ENCODE data around the gene PDCD2L.
A peak's percentile ranks its signal among the peaks of the same experiment; 100 is the strongest.
"Not testable (repeated sequence)": the region's sequence is repeated elsewhere in the genome, so short reads cannot be mapped to it uniquely, and the experiment has no call there.

The PDCD2L gene

DNA sequence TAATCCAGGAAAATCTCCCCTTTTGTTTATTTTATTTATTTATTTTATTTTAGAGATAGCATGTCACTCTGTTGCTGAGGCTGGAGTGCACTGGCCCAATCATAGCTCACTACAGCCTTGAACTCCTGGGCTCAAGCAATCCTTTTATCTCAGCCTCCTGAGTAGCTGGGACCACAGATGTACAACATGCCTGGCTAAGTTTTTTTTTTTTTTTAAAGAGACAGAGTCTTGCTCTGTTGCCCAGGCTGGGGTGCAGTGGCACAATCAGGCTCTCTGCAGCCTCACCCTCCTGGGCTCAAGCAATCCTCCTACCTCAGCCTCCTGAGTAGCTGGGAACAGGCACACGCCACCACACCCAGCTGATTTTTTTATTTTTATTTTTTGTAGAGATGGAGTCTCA is 6.3 kb upstream of the PDCD2L start:
- Histone ChIP-seq H3K79me2 (no peaks in the 10 kb centered on the region), H3K9ac (no peak overlapping the region), H3K4me1 (peaks cover 4% of the 10 kb centered on the region), H3K27ac (no peak overlapping the region), H3K4me2 (ENCODE audit: low read length) (no peak overlapping the region), H3K27me3 (ENCODE audit: control insufficient read depth, insufficient read depth, low read length) (no peaks in the 10 kb centered on the region), H3K36me3 (ENCODE audit: control insufficient read depth, insufficient read depth, low read length) (no peaks in the 10 kb centered on the region), H2AFZ (no peak overlapping the region), H3K4me3 (ENCODE audit: low read depth, low read length) (no peak overlapping the region), H3K9me3 (ENCODE audit: control insufficient read depth, low read length) (no peaks in the 10 kb centered on the region)
- TF ChIP-seq, protein P1, sequence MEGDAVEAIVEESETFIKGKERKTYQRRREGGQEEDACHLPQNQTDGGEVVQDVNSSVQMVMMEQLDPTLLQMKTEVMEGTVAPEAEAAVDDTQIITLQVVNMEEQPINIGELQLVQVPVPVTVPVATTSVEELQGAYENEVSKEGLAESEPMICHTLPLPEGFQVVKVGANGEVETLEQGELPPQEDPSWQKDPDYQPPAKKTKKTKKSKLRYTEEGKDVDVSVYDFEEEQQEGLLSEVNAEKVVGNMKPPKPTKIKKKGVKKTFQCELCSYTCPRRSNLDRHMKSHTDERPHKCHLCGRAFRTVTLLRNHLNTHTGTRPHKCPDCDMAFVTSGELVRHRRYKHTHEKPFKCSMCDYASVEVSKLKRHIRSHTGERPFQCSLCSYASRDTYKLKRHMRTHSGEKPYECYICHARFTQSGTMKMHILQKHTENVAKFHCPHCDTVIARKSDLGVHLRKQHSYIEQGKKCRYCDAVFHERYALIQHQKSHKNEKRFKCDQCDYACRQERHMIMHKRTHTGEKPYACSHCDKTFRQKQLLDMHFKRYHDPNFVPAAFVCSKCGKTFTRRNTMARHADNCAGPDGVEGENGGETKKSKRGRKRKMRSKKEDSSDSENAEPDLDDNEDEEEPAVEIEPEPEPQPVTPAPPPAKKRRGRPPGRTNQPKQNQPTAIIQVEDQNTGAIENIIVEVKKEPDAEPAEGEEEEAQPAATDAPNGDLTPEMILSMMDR (IDR thresholded peaks at IDR 0.05) = no peak

DNA sequence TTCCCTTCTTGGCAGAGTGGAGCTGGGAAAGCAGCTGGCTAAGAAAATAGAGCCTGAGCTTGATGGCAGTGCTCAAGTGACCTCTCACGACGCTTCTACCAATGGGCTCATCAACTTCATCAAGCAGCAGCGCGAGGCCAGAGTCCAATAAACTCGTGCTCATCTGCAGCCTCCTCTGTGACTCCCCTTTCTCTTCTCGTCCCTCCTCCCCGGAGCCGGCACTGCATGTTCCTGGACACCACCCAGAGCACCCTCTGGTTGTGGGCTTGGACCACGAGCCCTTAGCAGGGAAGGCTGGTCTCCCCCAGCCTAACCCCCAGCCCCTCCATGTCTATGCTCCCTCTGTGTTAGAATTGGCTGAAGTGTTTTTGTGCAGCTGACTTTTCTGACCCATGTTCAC is 4.3 kb upstream of the PDCD2L start:
- TF ChIP-seq, protein P1 (IDR thresholded peaks at IDR 0.05) = no peak
- peaks cover 4% of the 10 kb centered on the region for H3K4me1 ChIP-seq
- no peaks in the 10 kb centered on the region for H3K9me3 ChIP-seq (ENCODE audit: control insufficient read depth, low read length)
- H3K79me2 ChIP-seq = no peaks in the 10 kb centered on the region
- no peak overlapping the region for H3K4me3 ChIP-seq (ENCODE audit: low read depth, low read length)
- H3K9ac ChIP-seq = no peak overlapping the region
- no peaks in the 10 kb centered on the region for H3K27me3 ChIP-seq (ENCODE audit: control insufficient read depth, insufficient read depth, low read length)
- peak overlapping the region; percentile 16 for H3K27ac ChIP-seq
- no peak overlapping the region for H3K4me2 ChIP-seq (ENCODE audit: low read length)
- no peak overlapping the region for H2AFZ ChIP-seq
- no peaks in the 10 kb centered on the region for H3K36me3 ChIP-seq (ENCODE audit: control insufficient read depth, insufficient read depth, low read length)

DNA sequence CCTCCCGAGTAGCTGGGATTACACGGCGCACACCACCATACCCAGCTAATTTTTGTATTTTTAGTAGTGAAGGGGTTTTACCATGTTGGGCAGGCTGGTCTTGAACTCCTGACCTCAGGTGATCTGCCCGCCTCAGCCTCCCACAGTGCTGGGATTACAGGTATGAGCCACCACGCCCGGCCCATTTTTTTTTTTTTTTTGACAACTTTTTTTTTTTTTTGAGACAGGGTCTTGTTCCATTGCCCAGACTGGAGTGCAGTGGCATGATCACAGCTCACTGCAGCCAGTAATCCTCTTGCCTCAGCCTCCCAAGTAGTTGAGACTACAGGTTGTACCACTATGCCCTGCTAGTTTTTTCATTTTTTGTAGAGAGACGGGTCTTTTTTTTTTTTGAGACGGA is 3.4 kb upstream of the PDCD2L start:
- not testable (repeated sequence) for H3K9ac ChIP-seq; H3K9me3 ChIP-seq (ENCODE audit: control insufficient read depth, low read length); H3K79me2 ChIP-seq; H3K4me3 ChIP-seq (ENCODE audit: low read depth, low read length); H3K27me3 ChIP-seq (ENCODE audit: control insufficient read depth, insufficient read depth, low read length); H3K36me3 ChIP-seq (ENCODE audit: control insufficient read depth, insufficient read depth, low read length); H2AFZ ChIP-seq; H3K4me2 ChIP-seq (ENCODE audit: low read length); H3K4me1 ChIP-seq
- peak overlapping the region; percentile 16 for H3K27ac ChIP-seq

DNA sequence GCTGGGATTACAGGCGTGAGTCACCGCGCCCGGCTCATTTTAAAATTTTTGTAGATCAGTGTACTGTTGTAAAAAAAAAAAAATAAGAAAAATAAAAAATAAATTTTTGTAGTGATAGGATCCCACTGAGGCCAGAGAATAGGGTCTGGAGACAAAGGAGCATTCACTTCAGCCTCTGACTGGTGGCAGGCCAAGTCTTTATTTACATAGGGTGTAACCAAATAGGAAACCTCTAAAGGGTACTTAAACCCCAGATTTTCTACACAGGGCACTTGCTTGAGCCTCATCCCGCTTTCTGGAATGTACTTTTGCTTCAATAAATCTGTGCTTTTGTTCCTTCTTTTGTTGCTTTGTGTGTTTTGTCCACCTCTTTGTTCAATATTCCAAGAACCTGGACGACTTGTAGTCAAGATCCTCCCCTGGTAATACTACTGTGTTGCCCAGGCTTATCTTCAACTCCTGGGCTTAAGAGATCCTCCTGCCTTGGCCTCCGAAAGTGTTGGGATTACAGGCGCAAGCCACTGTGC is 2.1 kb upstream of the PDCD2L start:
- Histone ChIP-seq H3K27ac (no peak overlapping the region), H3K27me3 (ENCODE audit: control insufficient read depth, insufficient read depth, low read length) (no peaks in the 10 kb centered on the region), H3K36me3 (ENCODE audit: control insufficient read depth, insufficient read depth, low read length) (no peaks in the 10 kb centered on the region), H3K4me2 (ENCODE audit: low read length) (no peak overlapping the region), H2AFZ (no peak overlapping the region), H3K79me2 (no peaks in the 10 kb centered on the region), H3K4me1 (peaks cover 4% of the 10 kb centered on the region), H3K9me3 (ENCODE audit: control insufficient read depth, low read length) (no peaks in the 10 kb centered on the region), H3K4me3 (ENCODE audit: low read depth, low read length) (no peak overlapping the region), H3K9ac (no peak overlapping the region)
- TF ChIP-seq, protein P1 (IDR thresholded peaks at IDR 0.05) = no peak

DNA sequence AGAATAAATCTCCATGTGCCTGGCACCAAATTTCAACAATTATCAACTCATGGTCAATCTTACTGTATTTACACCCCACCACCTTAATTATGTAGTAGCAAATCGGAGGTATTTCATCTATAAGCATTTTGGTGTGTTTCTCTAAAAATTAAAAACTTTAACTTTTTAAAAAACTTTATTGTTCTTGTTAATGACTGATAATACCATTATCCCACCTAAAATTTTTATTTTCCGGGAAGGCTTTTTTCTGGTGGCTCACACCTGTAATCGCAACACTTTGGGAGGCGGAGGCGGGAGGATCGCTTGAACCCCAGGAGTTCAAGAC is 453 bp upstream of the PDCD2L start:
- Histone ChIP-seq H3K9ac (no peak overlapping the region), H3K4me2 (ENCODE audit: low read length) (peak overlapping the region; percentile 84), H3K27me3 (ENCODE audit: control insufficient read depth, insufficient read depth, low read length) (no peaks in the 10 kb centered on the region), H3K36me3 (ENCODE audit: control insufficient read depth, insufficient read depth, low read length) (no peaks in the 10 kb centered on the region), H3K4me1 (peaks cover 4% of the 10 kb centered on the region), H3K4me3 (ENCODE audit: low read depth, low read length) (peak overlapping the region; percentile 70), H3K27ac (peak overlapping the region; percentile 48), H3K79me2 (no peaks in the 10 kb centered on the region), H2AFZ (peak overlapping the region; percentile 93), H3K9me3 (ENCODE audit: control insufficient read depth, low read length) (no peaks in the 10 kb centered on the region)
- TF ChIP-seq, protein P1 (IDR thresholded peaks at IDR 0.05) = no peak

Measured in parathyroid adenoma (tissue), 2 donors.